ENCODE results near the gene AP2A2. TPM values are rescaled to one million over a fixed set of nuclear protein-coding genes. Genes with fewer than 3 reads are reported as not detected.

Gene AP2A2
- total RNA-seq, 1 experiment from 2014 or later = 70.6 TPM

GRCh38 chr11:924406-925157 lies 1.1 kb upstream of the AP2A2 start:
- intact Hi-C loops (cut with micrococcal nuclease) = no loop called here
- CTCF ChIA-PET = interaction anchor here (0.6 to 2.1 kb wide), 9 partner anchors 11 to 781 kb away, joined by 3 to 8 read pairs (median 3); partner anchors contain the start of gene CHID1

GRCh38 chr11:925158-925495 lies 543 bp upstream of the AP2A2 start:
- intact Hi-C loops (cut with micrococcal nuclease) = no loop called here
- no peaks in the 10 kb centered on the region for H3K27me3 Mint-ChIP-seq (ENCODE audit: insufficient read depth, unreplicated experiment)
- CTCF ChIA-PET = interaction anchor here (0.6 to 2.1 kb wide), 8 partner anchors 11 to 780 kb away, joined by 3 to 8 read pairs (median 4); partner anchors contain the start of gene CHID1
- H3K36me3 Mint-ChIP-seq (ENCODE audit: insufficient read depth, unreplicated experiment) = peaks cover 9% of the 10 kb centered on the region
- H3K9me3 Mint-ChIP-seq (ENCODE audit: unreplicated experiment) = no peaks in the 10 kb centered on the region
- H3K27ac Mint-ChIP-seq (ENCODE audit: low read depth, unreplicated experiment) = no peak overlapping the region
- no peak for DNase-seq (ENCODE audit: unreplicated experiment)
- H3K4me3 Mint-ChIP-seq (ENCODE audit: unreplicated experiment) = no peak overlapping the region
- POLR2A ChIA-PET = interaction anchor here (0.6 to 2.3 kb wide), 4 partner anchors 10 to 373 kb away, joined by 3 to 11 read pairs (median 4); partner anchors contain the start of gene CHID1
- peaks cover 9% of the 10 kb centered on the region for H3K4me1 Mint-ChIP-seq (ENCODE audit: insufficient read depth, unreplicated experiment)
- TF ChIP-seq CTCF (IDR thresholded peaks at IDR 0.05; ENCODE audit: unreplicated experiment) = no peak
- no TSS peak for BruUV-seq (replicated peaks)

More at GRCh38 chr11:924406-925157, 1.1 kb upstream of the AP2A2 start:
- Mint-ChIP-seq H3K4me1 (ENCODE audit: insufficient read depth, unreplicated experiment) (peaks cover 9% of the 10 kb centered on the region), H3K27me3 (ENCODE audit: insufficient read depth, unreplicated experiment) (no peaks in the 10 kb centered on the region), H3K9me3 (ENCODE audit: unreplicated experiment) (no peaks in the 10 kb centered on the region), H3K4me3 (ENCODE audit: unreplicated experiment) (no peak overlapping the region), H3K27ac (ENCODE audit: low read depth, unreplicated experiment) (no peak overlapping the region), H3K36me3 (ENCODE audit: insufficient read depth, unreplicated experiment) (peaks cover 9% of the 10 kb centered on the region)
- POLR2A ChIA-PET = interaction anchor here (0.6 to 2.3 kb wide), 2 partner anchors 9 to 13 kb away, joined by 3 to 11 read pairs; partner anchors contain the start of gene CHID1
- BruUV-seq (replicated peaks) = no TSS peak
- no peak for TF ChIP-seq CTCF (IDR thresholded peaks at IDR 0.05; ENCODE audit: unreplicated experiment)
- no peak for DNase-seq (ENCODE audit: unreplicated experiment)

- Mint-ChIP-seq H3K27me3 (ENCODE audit: insufficient read depth, unreplicated experiment) (no peaks in the 10 kb centered on the region), H3K4me1 (ENCODE audit: insufficient read depth, unreplicated experiment) (peaks cover 14% of the 10 kb centered on the region), H3K27ac (ENCODE audit: low read depth, unreplicated experiment) (peak overlapping the region; percentile 76), H3K4me3 (ENCODE audit: unreplicated experiment) (peak overlapping the region; percentile 83), H3K36me3 (ENCODE audit: insufficient read depth, unreplicated experiment) (peaks cover 13% of the 10 kb centered on the region), H3K9me3 (ENCODE audit: unreplicated experiment) (no peaks in the 10 kb centered on the region)
- TSS peak; percentile 21 for BruUV-seq (replicated peaks)
- intact Hi-C loops (cut with micrococcal nuclease) = loop anchor here (1.0 kb wide), 1 partner anchor 125 kb away; no protein-coding TSS in a partner anchor
- CTCF ChIA-PET = interaction anchor here (2.1 kb wide), 1 partner anchor 125 kb away, joined by 8 read pairs; no protein-coding TSS in a partner anchor
- POLR2A ChIA-PET = interaction anchor here (1.0 to 2.3 kb wide), 3 partner anchors 10 to 82 kb away, joined by 4 to 11 read pairs (median 6); partner anchors contain the start of gene CHID1
- DNase-seq (ENCODE audit: unreplicated experiment) = peak; percentile 52
- TF ChIP-seq CTCF (IDR thresholded peaks at IDR 0.05; ENCODE audit: unreplicated experiment) = no peak
These were observed 759 bp downstream of the AP2A2 start for GRCh38 chr11:926341-926916.

GRCh38 chr11:927871-928270 lies 2.2 kb downstream of the AP2A2 start:
- no peak for DNase-seq (ENCODE audit: unreplicated experiment)
- intact Hi-C loops (cut with micrococcal nuclease) = no loop called here
- Mint-ChIP-seq H3K27me3 (ENCODE audit: insufficient read depth, unreplicated experiment) (no peaks in the 10 kb centered on the region), H3K27ac (ENCODE audit: low read depth, unreplicated experiment) (no peak overlapping the region), H3K9me3 (ENCODE audit: unreplicated experiment) (no peaks in the 10 kb centered on the region), H3K4me1 (ENCODE audit: insufficient read depth, unreplicated experiment) (peaks cover 15% of the 10 kb centered on the region), H3K4me3 (ENCODE audit: unreplicated experiment) (no peak overlapping the region), H3K36me3 (ENCODE audit: insufficient read depth, unreplicated experiment) (peaks cover 19% of the 10 kb centered on the region)
- CTCF ChIA-PET = interaction anchor here (0.6 kb wide), 1 partner anchor 40 kb away, joined by 3 read pairs; no protein-coding TSS in a partner anchor
- TF ChIP-seq CTCF (IDR thresholded peaks at IDR 0.05; ENCODE audit: unreplicated experiment) = no peak
- TSS peak; percentile 23 for BruUV-seq (replicated peaks)
- POLR2A ChIA-PET = no interaction called here
